Panc1 (cell line): Measurements from ENCODE around the gene LMAN1L. TPM values are rescaled to one million over a fixed set of nuclear protein-coding genes. Genes with fewer than 3 reads are reported as not detected.

Source experiments
- ATAC-seq: fragments of 200-7000 bp; cut with Tn5 transposase; 2 replicates; pipeline ENCODE4 v1.9.1; 2020; ENCODE audit warnings: mild to moderate bottlenecking, moderate library complexity
- BruUV-seq: library from RNA; stranded (reverse); fragments of 400-500 nt; replicated peaks from 2 replicates; lab custom pipeline; 2021; lab: Mats Ljungman, UMichigan
- CTCF ChIA-PET: fragments of 300-600 bp; sonication (Branson Sonifier 250); formaldehyde crosslinking; loops from one replicate; lab custom pipeline; 2022; ENCODE audit warnings: antibody characterized with exemption; lab: Charles Lee
- POLR2A ChIA-PET: fragments of 300-600 bp; sonication (Branson Sonifier 250); formaldehyde crosslinking; loops from one replicate; lab custom pipeline; 2022; ENCODE audit warnings: antibody characterized with exemption; lab: Charles Lee
- DNase-seq: peaks from one replicate; pipeline ENCODE4 v3.0.0-alpha.2; 2010; ENCODE audit warnings: low read depth, low spot score
- H3K27ac ChIP-seq: 2 replicates; pipeline ENCODE4 v1.5.1; 2011; ENCODE audit warnings: mild to moderate bottlenecking, low read length, inconsistent platforms
- H3K27me3 ChIP-seq: fragments of 200-500 bp; sonication (Bioruptor generic); 2 replicates; pipeline ENCODE4 v1.6.0; 2014; ENCODE audit warnings: low read length, inconsistent platforms; ENCODE audit not compliant: control insufficient read depth, insufficient read depth
- H3K36me3 ChIP-seq: fragments of 200-500 bp; sonication (Bioruptor generic); 2 replicates; pipeline ENCODE4 v1.5.1; 2014; ENCODE audit warnings: inconsistent platforms, mild to moderate bottlenecking, low read length, moderate library complexity; ENCODE audit not compliant: control insufficient read depth, insufficient read depth
- H3K4me1 ChIP-seq: 2 replicates; pipeline ENCODE4 v1.5.1; 2011; ENCODE audit warnings: inconsistent platforms, mild to moderate bottlenecking, low read length, moderate library complexity; ENCODE audit not compliant: control insufficient read depth, insufficient read depth
- H3K4me3 ChIP-seq, 2 experiments: 2 replicates each; pipeline ENCODE4 v1.5.1; 2011 to 2012; ENCODE audit warnings: low read depth in 2 of 2, low read length in 2 of 2, mild to moderate bottlenecking in 2 of 2, inconsistent platforms in 1 of 2, moderate library complexity in 1 of 2
- H3K9me3 ChIP-seq: fragments of 200-500 bp; sonication (Bioruptor generic); 2 replicates; pipeline ENCODE4 v1.5.1; 2014; ENCODE audit warnings: low read depth, mild to moderate bottlenecking, inconsistent platforms, low read length, moderate library complexity; ENCODE audit not compliant: control insufficient read depth, insufficient read depth
- POLR2AphosphoS5 ChIP-seq: IDR thresholded peaks from 2 replicates; pipeline ENCODE4 v1.6.1; 2012; ENCODE audit warnings: mild to moderate bottlenecking, low read depth, low read length, moderate library complexity
- SIN3A ChIP-seq: IDR thresholded peaks from 2 replicates; pipeline ENCODE4 v1.6.1; 2012; ENCODE audit warnings: low read depth, mild to moderate bottlenecking, low read length, moderate library complexity, borderline replicate concordance; ENCODE audit not compliant: insufficient read depth
- TCF7L2 ChIP-seq: IDR thresholded peaks from 2 replicates; pipeline ENCODE4 v1.6.1; 2011; ENCODE audit warnings: mild to moderate bottlenecking, low read depth, low read length, inconsistent platforms
- in situ Hi-C: cut with HindIII; loops from 2 replicates; pipeline ENCODE4 v1.10.0; 2016; ENCODE audit warnings: low sequenced_read_pairs, low pct_unique_long_range_greater_than_20kb
- intact Hi-C: fragments of 100-400 bp; cut with micrococcal nuclease; formaldehyde crosslinking; loops from one replicate; pipeline ENCODE4 v1.10.0; 2022; ENCODE audit not compliant: unreplicated experiment
- total RNA-seq: library from RNA; stranded (reverse); gene quantifications from one replicate; pipeline ENCODE4 v1.2.1, GENCODE V29; 2021; ENCODE audit not compliant: unreplicated experiment
- TF ChIP-seq, protein P1 (sequence below): fragments of 450-650 bp; IDR thresholded peaks from 2 replicates; pipeline ENCODE4 v1.5.1; 2017; ENCODE audit warnings: mild to moderate bottlenecking
- TF ChIP-seq, protein P2 (sequence below), 2 experiments: IDR thresholded peaks; 2 replicates each; pipeline ENCODE4 v1.6.1; 2011 to 2012; ENCODE audit warnings: low read depth in 2 of 2, control low read depth in 1 of 2, low read length in 1 of 2, mild to moderate bottlenecking in 1 of 2, moderate library complexity in 1 of 2; ENCODE audit not compliant: insufficient read depth in 1 of 2

Gene LMAN1L
- total RNA-seq, 1 experiment from 2014 or later: not detected

DNA sequence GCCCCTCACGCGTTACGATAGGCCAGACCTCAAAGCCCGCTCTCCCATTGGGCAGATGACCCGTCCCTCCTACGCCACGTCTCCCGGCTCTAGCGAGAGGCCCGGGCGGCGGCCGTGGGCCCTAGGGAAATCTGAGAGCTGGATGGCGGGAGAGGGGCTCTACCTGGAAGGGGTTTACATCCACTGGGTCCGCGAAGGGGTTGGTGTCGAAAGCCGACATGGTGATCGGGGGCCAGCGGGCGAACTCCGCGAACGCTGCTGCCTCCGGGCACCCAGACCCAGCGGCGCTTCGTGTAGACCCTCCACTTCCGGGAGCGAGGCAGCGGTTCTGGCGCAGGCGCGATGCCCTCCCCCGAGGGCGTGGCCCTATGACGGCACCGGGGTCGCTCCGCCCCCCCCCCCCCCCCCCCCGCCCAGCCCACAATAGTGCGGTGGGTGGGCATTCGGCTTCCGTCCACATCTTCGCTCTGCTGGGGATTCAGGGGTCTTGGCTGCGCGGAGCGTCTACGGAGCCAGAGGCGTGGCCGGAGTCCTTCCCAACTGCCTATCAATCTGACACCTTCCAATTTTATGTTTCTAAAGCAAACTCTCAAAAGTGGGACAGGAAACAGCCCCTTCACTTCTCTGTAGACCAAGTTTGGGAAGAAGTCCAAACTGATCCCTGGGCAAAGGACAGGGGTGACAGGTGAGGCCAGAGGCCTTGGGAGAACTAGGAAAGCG lies 60.6 kb downstream of the LMAN1L start, which contains the start of gene SCAMP2:
SCAMP2 (minus strand) TSS at position 330 of the 720 bp plus-strand sequence; CDS start at position 220, 110 bp downstream.
- Histone ChIP-seq H3K4me1 (peaks cover 14% of the 10 kb centered on the region), H3K27ac (peak within 1 kb of the TSS; percentile 88), H3K9me3 (no peaks in the 10 kb centered on the region), H3K36me3 (no peaks in the 10 kb centered on the region), H3K27me3 (no peaks in the 10 kb centered on the region), H3K4me3 (peak within 1 kb of the TSS; percentile 85 to 98)
- BruUV-seq: no TSS peak
- POLR2A ChIA-PET: interaction anchor here (0.6 kb wide), 2 partner anchors 8 to 44 kb away, joined by 5 to 7 read pairs; no protein-coding TSS in a partner anchor
- ATAC-seq (peak; percentile 99), DNase-seq (peak; percentile 81)
- intact Hi-C loops (no loop called here), in situ Hi-C loops (no loop called here)
- CTCF ChIA-PET: no interaction called here
- TF ChIP-seq SIN3A: peak; percentile 87; the same call in 1 of the 2 replicates
- peak; percentile 96 for TF ChIP-seq POLR2AphosphoS5
- TF ChIP-seq, protein P1, sequence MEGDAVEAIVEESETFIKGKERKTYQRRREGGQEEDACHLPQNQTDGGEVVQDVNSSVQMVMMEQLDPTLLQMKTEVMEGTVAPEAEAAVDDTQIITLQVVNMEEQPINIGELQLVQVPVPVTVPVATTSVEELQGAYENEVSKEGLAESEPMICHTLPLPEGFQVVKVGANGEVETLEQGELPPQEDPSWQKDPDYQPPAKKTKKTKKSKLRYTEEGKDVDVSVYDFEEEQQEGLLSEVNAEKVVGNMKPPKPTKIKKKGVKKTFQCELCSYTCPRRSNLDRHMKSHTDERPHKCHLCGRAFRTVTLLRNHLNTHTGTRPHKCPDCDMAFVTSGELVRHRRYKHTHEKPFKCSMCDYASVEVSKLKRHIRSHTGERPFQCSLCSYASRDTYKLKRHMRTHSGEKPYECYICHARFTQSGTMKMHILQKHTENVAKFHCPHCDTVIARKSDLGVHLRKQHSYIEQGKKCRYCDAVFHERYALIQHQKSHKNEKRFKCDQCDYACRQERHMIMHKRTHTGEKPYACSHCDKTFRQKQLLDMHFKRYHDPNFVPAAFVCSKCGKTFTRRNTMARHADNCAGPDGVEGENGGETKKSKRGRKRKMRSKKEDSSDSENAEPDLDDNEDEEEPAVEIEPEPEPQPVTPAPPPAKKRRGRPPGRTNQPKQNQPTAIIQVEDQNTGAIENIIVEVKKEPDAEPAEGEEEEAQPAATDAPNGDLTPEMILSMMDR: no peak
- TF ChIP-seq TCF7L2: no peak
- TF ChIP-seq, protein P2, sequence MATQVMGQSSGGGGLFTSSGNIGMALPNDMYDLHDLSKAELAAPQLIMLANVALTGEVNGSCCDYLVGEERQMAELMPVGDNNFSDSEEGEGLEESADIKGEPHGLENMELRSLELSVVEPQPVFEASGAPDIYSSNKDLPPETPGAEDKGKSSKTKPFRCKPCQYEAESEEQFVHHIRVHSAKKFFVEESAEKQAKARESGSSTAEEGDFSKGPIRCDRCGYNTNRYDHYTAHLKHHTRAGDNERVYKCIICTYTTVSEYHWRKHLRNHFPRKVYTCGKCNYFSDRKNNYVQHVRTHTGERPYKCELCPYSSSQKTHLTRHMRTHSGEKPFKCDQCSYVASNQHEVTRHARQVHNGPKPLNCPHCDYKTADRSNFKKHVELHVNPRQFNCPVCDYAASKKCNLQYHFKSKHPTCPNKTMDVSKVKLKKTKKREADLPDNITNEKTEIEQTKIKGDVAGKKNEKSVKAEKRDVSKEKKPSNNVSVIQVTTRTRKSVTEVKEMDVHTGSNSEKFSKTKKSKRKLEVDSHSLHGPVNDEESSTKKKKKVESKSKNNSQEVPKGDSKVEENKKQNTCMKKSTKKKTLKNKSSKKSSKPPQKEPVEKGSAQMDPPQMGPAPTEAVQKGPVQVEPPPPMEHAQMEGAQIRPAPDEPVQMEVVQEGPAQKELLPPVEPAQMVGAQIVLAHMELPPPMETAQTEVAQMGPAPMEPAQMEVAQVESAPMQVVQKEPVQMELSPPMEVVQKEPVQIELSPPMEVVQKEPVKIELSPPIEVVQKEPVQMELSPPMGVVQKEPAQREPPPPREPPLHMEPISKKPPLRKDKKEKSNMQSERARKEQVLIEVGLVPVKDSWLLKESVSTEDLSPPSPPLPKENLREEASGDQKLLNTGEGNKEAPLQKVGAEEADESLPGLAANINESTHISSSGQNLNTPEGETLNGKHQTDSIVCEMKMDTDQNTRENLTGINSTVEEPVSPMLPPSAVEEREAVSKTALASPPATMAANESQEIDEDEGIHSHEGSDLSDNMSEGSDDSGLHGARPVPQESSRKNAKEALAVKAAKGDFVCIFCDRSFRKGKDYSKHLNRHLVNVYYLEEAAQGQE (IDR thresholded peaks at IDR 0.05; ENCODE audit: insufficient read depth in 1 of 2, low read depth in 2 of 2, low read length in 1 of 2): no peak

DNA sequence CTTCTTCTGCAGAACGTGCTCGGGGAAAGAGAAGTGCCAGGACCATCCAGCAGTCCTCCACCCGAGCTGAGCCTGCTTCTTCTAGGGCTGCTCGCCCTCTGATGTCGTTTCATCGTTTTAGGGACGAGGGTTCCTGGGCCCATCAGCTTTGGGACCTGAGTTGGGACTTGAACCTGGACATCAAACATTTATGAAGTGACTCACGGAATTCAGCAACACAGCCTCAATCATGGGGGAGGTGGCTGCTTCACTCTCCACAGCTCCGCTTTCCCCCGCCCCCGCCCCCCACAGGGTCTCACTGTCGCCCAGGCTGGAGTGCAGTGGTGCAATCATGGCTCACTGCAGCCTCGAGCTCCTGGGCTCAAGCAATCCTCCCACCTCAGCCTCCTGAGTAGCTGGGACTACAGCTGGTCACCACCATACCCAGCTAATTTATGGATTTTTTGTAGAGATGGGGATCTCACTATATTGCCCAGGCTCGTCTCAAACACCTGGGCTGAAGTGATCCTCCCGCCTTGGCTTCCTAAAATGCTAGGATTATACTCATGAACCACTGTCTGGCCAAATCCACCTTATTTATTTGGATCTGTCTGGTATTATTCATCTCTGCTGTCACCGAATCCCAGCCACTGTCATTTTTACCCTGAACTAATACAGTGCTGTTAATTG lies 61.3 kb downstream of the LMAN1L start:
- Histone ChIP-seq H3K4me3 (peak overlapping the region; percentile 85 to 98), H3K27ac (peak overlapping the region; percentile 81), H3K9me3 (no peaks in the 10 kb centered on the region), H3K27me3 (no peaks in the 10 kb centered on the region), H3K36me3 (no peaks in the 10 kb centered on the region), H3K4me1 (peaks cover 14% of the 10 kb centered on the region)
- in situ Hi-C loops: no loop called here
- intact Hi-C loops: no loop called here
- TF ChIP-seq TCF7L2: no peak
- no peak for TF ChIP-seq POLR2AphosphoS5
- TF ChIP-seq, protein P2 (IDR thresholded peaks at IDR 0.05; ENCODE audit: insufficient read depth in 1 of 2, low read depth in 2 of 2, low read length in 1 of 2): no peak
- TF ChIP-seq, protein P1: no peak
- no peak for TF ChIP-seq SIN3A
- no peak for DNase-seq
- BruUV-seq: no TSS peak
- peak; percentile 61 for ATAC-seq
- CTCF ChIA-PET: no interaction called here
- POLR2A ChIA-PET: interaction anchor here (0.6 kb wide), 1 partner anchor 9 kb away, joined by 7 read pairs; no protein-coding TSS in a partner anchor
